Panc1 (cell line): Measurements from ENCODE around the gene FGA. TPM values are rescaled to one million over a fixed set of nuclear protein-coding genes. Genes with fewer than 3 reads are reported as not detected.

Experiments
- ATAC-seq: fragments of 200-7000 bp; cut with Tn5 transposase; 2 replicates; pipeline ENCODE4 v1.9.1; 2020; ENCODE audit warnings: mild to moderate bottlenecking, moderate library complexity
- BruUV-seq: library from RNA; stranded (reverse); fragments of 400-500 nt; replicated peaks from 2 replicates; lab custom pipeline; 2021; lab: Mats Ljungman, UMichigan
- CTCF ChIA-PET: fragments of 300-600 bp; sonication (Branson Sonifier 250); formaldehyde crosslinking; loops from one replicate; lab custom pipeline; 2022; ENCODE audit warnings: antibody characterized with exemption; lab: Charles Lee
- POLR2A ChIA-PET: fragments of 300-600 bp; sonication (Branson Sonifier 250); formaldehyde crosslinking; loops from one replicate; lab custom pipeline; 2022; ENCODE audit warnings: antibody characterized with exemption; lab: Charles Lee
- DNase-seq: peaks from one replicate; pipeline ENCODE4 v3.0.0-alpha.2; 2010; ENCODE audit warnings: low read depth, low spot score
- H3K27ac ChIP-seq: 2 replicates; pipeline ENCODE4 v1.5.1; 2011; ENCODE audit warnings: mild to moderate bottlenecking, low read length, inconsistent platforms
- H3K27me3 ChIP-seq: fragments of 200-500 bp; sonication (Bioruptor generic); 2 replicates; pipeline ENCODE4 v1.6.0; 2014; ENCODE audit warnings: low read length, inconsistent platforms; ENCODE audit not compliant: control insufficient read depth, insufficient read depth
- H3K36me3 ChIP-seq: fragments of 200-500 bp; sonication (Bioruptor generic); 2 replicates; pipeline ENCODE4 v1.5.1; 2014; ENCODE audit warnings: inconsistent platforms, mild to moderate bottlenecking, low read length, moderate library complexity; ENCODE audit not compliant: control insufficient read depth, insufficient read depth
- H3K4me1 ChIP-seq: 2 replicates; pipeline ENCODE4 v1.5.1; 2011; ENCODE audit warnings: inconsistent platforms, mild to moderate bottlenecking, low read length, moderate library complexity; ENCODE audit not compliant: control insufficient read depth, insufficient read depth
- H3K4me3 ChIP-seq, 2 experiments: 2 replicates each; pipeline ENCODE4 v1.5.1; 2011 to 2012; ENCODE audit warnings: low read depth in 2 of 2, low read length in 2 of 2, mild to moderate bottlenecking in 2 of 2, inconsistent platforms in 1 of 2, moderate library complexity in 1 of 2
- H3K9me3 ChIP-seq: fragments of 200-500 bp; sonication (Bioruptor generic); 2 replicates; pipeline ENCODE4 v1.5.1; 2014; ENCODE audit warnings: low read depth, mild to moderate bottlenecking, inconsistent platforms, low read length, moderate library complexity; ENCODE audit not compliant: control insufficient read depth, insufficient read depth
- POLR2AphosphoS5 ChIP-seq: IDR thresholded peaks from 2 replicates; pipeline ENCODE4 v1.6.1; 2012; ENCODE audit warnings: mild to moderate bottlenecking, low read depth, low read length, moderate library complexity
- SIN3A ChIP-seq: IDR thresholded peaks from 2 replicates; pipeline ENCODE4 v1.6.1; 2012; ENCODE audit warnings: low read depth, mild to moderate bottlenecking, low read length, moderate library complexity, borderline replicate concordance; ENCODE audit not compliant: insufficient read depth
- TCF7L2 ChIP-seq: IDR thresholded peaks from 2 replicates; pipeline ENCODE4 v1.6.1; 2011; ENCODE audit warnings: mild to moderate bottlenecking, low read depth, low read length, inconsistent platforms
- in situ Hi-C: cut with HindIII; loops from 2 replicates; pipeline ENCODE4 v1.10.0; 2016; ENCODE audit warnings: low sequenced_read_pairs, low pct_unique_long_range_greater_than_20kb
- intact Hi-C: fragments of 100-400 bp; cut with micrococcal nuclease; formaldehyde crosslinking; loops from one replicate; pipeline ENCODE4 v1.10.0; 2022; ENCODE audit not compliant: unreplicated experiment
- total RNA-seq: library from RNA; stranded (reverse); gene quantifications from one replicate; pipeline ENCODE4 v1.2.1, GENCODE V29; 2021; ENCODE audit not compliant: unreplicated experiment
- TF ChIP-seq, protein P1 (sequence below): fragments of 450-650 bp; IDR thresholded peaks from 2 replicates; pipeline ENCODE4 v1.5.1; 2017; ENCODE audit warnings: mild to moderate bottlenecking
- TF ChIP-seq, protein P2 (sequence below), 2 experiments: IDR thresholded peaks; 2 replicates each; pipeline ENCODE4 v1.6.1; 2011 to 2012; ENCODE audit warnings: low read depth in 2 of 2, control low read depth in 1 of 2, low read length in 1 of 2, mild to moderate bottlenecking in 1 of 2, moderate library complexity in 1 of 2; ENCODE audit not compliant: insufficient read depth in 1 of 2

The FGA gene
- total RNA-seq, 1 experiment from 2014 or later, result 2.7 TPM

DNA sequence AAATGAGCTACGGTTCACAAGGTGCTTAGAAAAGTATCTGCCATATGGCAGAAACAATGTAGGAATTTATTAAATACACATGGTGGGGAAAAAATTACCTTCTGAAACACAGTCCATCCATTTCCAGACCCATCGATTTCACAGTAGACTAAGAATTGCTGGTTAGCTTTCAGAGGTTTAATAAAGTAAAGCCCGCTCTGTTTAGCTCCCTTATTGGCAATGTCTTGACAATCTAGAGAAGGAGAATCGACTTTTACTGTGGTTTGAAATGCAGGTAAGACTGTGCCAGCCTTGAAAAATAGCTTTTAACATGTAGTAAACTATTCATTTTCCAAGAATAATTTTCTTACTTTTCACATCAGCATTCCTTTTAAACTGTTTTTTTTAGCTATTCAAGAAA, 19.0 kb upstream of the FGA start:
- Histone ChIP-seq H3K4me1 (no peaks in the 10 kb centered on the region), H3K36me3 (no peaks in the 10 kb centered on the region), H3K27me3 (no peaks in the 10 kb centered on the region), H3K4me3 (no peak overlapping the region), H3K27ac (no peak overlapping the region), H3K9me3 (no peaks in the 10 kb centered on the region)
- POLR2A ChIA-PET, result no interaction called here
- DNase-seq, result no peak
- in situ Hi-C loops (no loop called here), intact Hi-C loops (no loop called here)
- CTCF ChIA-PET, result interaction anchor here (1.2 kb wide), 1 partner anchor 9 kb away, joined by 3 read pairs; no protein-coding TSS in a partner anchor
- no TSS peak for BruUV-seq
- TF ChIP-seq TCF7L2 (no peak), SIN3A (no peak), POLR2AphosphoS5 (no peak)
- TF ChIP-seq, protein P1, sequence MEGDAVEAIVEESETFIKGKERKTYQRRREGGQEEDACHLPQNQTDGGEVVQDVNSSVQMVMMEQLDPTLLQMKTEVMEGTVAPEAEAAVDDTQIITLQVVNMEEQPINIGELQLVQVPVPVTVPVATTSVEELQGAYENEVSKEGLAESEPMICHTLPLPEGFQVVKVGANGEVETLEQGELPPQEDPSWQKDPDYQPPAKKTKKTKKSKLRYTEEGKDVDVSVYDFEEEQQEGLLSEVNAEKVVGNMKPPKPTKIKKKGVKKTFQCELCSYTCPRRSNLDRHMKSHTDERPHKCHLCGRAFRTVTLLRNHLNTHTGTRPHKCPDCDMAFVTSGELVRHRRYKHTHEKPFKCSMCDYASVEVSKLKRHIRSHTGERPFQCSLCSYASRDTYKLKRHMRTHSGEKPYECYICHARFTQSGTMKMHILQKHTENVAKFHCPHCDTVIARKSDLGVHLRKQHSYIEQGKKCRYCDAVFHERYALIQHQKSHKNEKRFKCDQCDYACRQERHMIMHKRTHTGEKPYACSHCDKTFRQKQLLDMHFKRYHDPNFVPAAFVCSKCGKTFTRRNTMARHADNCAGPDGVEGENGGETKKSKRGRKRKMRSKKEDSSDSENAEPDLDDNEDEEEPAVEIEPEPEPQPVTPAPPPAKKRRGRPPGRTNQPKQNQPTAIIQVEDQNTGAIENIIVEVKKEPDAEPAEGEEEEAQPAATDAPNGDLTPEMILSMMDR, result no peak
- TF ChIP-seq, protein P2, sequence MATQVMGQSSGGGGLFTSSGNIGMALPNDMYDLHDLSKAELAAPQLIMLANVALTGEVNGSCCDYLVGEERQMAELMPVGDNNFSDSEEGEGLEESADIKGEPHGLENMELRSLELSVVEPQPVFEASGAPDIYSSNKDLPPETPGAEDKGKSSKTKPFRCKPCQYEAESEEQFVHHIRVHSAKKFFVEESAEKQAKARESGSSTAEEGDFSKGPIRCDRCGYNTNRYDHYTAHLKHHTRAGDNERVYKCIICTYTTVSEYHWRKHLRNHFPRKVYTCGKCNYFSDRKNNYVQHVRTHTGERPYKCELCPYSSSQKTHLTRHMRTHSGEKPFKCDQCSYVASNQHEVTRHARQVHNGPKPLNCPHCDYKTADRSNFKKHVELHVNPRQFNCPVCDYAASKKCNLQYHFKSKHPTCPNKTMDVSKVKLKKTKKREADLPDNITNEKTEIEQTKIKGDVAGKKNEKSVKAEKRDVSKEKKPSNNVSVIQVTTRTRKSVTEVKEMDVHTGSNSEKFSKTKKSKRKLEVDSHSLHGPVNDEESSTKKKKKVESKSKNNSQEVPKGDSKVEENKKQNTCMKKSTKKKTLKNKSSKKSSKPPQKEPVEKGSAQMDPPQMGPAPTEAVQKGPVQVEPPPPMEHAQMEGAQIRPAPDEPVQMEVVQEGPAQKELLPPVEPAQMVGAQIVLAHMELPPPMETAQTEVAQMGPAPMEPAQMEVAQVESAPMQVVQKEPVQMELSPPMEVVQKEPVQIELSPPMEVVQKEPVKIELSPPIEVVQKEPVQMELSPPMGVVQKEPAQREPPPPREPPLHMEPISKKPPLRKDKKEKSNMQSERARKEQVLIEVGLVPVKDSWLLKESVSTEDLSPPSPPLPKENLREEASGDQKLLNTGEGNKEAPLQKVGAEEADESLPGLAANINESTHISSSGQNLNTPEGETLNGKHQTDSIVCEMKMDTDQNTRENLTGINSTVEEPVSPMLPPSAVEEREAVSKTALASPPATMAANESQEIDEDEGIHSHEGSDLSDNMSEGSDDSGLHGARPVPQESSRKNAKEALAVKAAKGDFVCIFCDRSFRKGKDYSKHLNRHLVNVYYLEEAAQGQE (IDR thresholded peaks at IDR 0.05; ENCODE audit: insufficient read depth in 1 of 2, low read depth in 2 of 2, low read length in 1 of 2), result no peak
- ATAC-seq, result no peak

DNA sequence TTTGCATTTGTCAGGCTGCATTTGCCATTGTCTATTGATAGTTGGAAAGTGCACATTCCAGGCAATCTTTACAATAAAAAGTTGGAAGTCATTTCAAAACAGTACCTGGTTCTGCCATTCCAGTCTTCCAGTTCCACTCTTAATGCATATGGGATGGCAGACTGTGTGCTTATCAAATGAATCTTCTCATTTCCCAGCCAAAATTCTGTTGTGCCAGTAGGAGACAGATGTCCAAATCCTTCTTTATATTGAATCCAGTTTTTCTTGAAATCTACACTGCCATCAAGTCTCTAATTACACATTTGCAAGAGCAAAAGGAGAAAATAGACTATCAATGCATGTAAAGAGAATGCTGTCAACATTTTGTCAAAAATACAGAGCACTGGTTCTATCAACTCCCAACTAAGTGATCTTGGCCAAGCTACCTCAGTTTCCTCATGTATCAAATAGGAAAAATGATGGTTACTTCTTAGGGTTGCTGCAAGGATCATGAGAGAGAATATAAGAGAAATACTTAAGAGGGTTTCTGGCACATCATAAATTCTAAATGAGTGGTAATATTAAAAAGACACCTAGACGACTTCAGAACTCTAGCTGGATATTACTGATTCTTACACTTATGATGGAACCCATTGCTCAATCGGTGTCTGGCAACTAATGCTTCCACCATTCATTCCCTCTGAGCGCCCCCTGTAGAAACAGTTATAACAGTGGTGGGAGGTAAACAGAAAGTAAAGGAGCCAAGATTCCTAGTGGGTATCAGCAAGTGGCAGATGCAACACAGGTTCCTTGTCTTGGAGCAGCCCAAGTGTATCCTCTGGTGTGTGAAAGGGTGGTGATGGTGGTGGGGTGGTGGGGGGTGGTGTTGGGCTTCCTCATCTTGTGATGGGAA, 18.1 kb upstream of the FGA start:
- POLR2A ChIA-PET, result no interaction called here
- ATAC-seq, result no peak
- no peaks in the 10 kb centered on the region for H3K36me3 ChIP-seq
- TF ChIP-seq, protein P2 (IDR thresholded peaks at IDR 0.05; ENCODE audit: insufficient read depth in 1 of 2, low read depth in 2 of 2, low read length in 1 of 2), result no peak
- TF ChIP-seq TCF7L2 (no peak), SIN3A (no peak), POLR2AphosphoS5 (no peak)
- TF ChIP-seq, protein P1, result no peak
- H3K27ac ChIP-seq, result no peak overlapping the region
- no peaks in the 10 kb centered on the region for H3K9me3 ChIP-seq
- BruUV-seq, result no TSS peak
- no peaks in the 10 kb centered on the region for H3K4me1 ChIP-seq
- intact Hi-C loops (no loop called here), in situ Hi-C loops (no loop called here)
- H3K27me3 ChIP-seq, result no peaks in the 10 kb centered on the region
- H3K4me3 ChIP-seq, result no peak overlapping the region
- CTCF ChIA-PET, result interaction anchor here (1.2 kb wide), 1 partner anchor 10 kb away, joined by 3 read pairs; no protein-coding TSS in a partner anchor
- DNase-seq, result no peak
